HS-5 (cell line): Measurements from ENCODE around the gene DIP2C.
"Not testable (repeated sequence)": the region's sequence is repeated elsewhere in the genome, so short reads cannot be mapped to it uniquely, and the experiment has no call there.

Experiments
- DNase-seq: peaks from one replicate; pipeline ENCODE4 v3.0.0-alpha.2; 2012; ENCODE audit warnings: low read depth

Gene DIP2C

GRCh38 chr10:596131-596530 lies 93.3 kb downstream of the DIP2C start:
- DNase-seq = not testable (repeated sequence)

GRCh38 chr10:595473-595872 lies 94.0 kb downstream of the DIP2C start:
- DNase-seq = no peak

DNA sequence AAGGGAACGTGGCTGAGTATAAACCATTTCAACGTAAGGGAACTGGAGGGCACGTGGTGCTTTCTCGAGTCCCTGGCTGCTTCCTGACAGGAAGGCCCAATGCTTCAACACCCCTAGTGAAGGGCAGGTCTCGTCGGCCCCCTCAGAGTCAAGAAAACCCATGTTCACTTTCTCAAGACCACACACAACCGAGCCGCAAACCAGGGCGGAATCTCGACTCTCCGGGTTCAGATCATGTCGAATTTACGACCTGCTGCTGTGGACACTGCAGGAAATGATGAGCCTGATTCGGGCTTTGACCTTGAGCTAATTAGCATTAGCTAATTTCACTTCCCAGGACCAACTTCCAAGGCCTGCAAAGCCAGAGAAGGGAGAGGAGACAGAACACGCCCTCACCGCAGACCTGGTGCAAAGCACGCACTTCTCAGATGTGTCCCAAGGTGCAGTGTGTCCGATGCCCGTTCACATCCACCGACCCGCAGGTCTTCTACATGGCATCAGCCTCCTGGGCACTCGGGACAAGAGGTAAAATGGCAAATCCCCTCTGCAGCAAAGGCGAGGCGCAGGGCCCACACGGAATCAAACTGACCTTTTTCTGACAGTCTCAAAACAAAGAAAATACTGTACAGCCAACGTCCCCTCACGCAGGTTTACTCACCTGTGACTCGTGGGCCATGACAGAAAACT lies 94.7 kb downstream of the DIP2C start:
- no peak for DNase-seq

- no peak for DNase-seq
These were observed 95.5 kb downstream of the DIP2C start for GRCh38 chr10:593901-594457.

GRCh38 chr10:593421-593820 lies 96.0 kb downstream of the DIP2C start:
- no peak for DNase-seq

DNA sequence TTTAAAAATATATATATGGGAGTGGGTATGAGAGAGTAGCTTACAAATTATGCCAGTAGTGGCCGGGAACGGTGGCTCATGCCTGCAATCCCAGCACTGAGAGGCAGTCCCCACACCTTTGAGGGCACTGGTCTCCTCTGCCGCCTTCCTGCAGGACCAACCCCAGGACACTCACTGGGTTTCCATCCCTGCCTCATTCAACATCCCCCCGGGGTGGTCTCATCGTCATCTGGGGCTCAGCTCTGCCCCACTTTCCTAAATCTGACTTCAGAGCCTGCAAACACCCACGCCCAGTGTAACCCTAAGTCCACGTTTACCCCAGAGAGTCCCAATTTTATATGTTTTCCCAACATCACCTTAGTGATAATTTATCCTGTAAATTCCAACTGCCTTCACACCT lies 96.5 kb downstream of the DIP2C start:
- no peak for DNase-seq

DNA sequence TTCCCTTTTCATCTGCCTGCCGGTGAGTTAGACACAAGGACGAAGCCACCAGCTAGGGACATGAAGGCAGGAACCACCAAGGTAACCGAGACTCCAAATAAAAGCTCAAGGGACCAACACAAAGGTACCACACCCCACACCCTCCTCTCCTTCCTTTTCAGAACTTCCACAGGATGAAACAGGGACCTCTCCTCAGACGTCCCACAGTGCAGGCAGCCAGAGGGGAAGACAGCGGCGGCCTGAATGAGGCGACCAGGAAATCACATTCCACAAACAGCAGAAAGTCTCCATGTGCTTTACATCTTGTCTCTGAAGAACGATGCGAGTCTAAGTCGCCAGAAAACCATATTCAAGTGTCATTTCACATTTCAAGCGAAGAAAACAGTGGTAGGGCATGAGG lies 97.8 kb downstream of the DIP2C start:
- no peak for DNase-seq

GRCh38 chr10:590721-591120 lies 98.7 kb downstream of the DIP2C start:
- no peak for DNase-seq

GRCh38 chr10:589961-590680 lies 99.3 kb downstream of the DIP2C start:
- no peak for DNase-seq

GRCh38 chr10:588246-589165 lies 101.0 kb downstream of the DIP2C start:
- no peak for DNase-seq

GRCh38 chr10:586716-587115 lies 102.8 kb downstream of the DIP2C start:
- no peak for DNase-seq

GRCh38 chr10:586151-586550 lies 103.3 kb downstream of the DIP2C start:
- no peak for DNase-seq

DNA sequence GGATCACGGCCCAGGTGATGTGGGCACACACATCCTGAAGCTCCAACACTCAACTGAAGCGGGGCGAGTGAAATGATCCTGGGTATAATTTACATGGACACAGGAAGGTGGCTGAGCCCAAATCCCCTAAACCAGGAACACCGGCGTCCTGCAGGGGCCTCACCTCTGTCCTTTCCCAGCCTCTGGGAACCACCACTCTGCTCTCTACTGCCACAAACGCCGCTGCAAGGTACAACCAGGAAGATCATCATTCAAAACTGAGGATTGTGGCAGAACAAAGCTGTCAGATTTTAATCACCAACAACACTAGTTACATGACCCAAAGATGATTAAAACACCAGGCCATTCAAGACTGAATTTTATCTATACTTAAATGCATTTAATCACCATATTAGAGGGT lies 104.0 kb downstream of the DIP2C start:
- DNase-seq = no peak

DNA sequence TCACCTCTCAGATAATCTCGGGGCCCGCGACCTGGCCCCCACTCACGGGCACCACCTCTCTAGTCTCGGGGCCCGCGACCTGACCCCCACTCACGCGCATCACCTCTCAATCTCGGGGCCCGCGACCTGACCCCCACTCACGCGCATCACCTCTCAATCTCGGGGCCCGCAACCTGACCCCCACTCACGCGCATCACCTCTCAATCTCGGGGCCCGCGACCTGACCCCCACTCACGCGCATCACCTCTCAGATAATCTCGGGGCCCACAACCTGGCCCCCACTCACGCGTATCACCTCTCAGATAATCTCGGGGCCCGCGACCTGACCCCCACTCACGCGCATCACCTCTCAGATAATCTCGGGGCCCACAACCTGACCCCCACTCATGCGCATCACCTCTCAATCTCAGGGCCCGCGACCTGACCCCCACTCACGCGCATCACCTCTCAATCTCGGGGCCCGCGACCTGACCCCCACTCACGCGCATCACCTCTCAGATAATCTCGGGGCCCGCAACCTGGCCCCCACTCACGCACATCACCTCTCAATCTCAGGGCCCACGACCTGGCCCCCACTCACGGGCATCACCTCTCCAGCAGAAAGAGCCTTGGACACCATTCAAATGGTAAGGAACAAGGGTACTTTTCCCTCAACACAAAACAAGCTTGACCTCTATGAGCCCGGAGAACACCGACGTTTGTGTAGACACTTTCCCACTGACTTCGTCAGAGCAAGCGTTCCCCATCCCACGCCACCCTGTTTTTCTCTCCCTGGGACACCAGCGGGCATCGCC lies 104.8 kb downstream of the DIP2C start:
- not testable (repeated sequence) for DNase-seq

- DNase-seq = no peak
These were observed 106.0 kb downstream of the DIP2C start for GRCh38 chr10:583433-583832.

GRCh38 chr10:581776-582330 lies 107.6 kb downstream of the DIP2C start:
- DNase-seq = no peak

DNA sequence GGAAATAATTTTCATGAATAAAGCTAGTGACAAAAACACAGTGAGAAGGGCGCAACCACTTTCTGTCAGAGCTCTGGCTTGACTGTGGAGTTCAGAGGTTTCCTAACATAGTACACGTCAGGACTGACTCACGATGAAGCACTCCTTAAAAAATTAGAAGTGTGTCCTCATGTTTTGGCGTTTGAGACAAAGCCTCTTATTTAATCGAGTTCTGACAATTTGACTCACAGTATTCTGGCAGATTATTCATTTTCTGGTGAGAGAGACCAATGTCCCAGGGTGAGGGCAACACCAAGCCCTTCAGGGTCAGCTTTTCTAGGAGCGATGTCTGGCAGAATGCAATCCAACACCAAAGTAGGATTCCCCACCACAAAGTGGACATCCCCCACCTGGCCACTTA lies 108.7 kb downstream of the DIP2C start:
- DNase-seq = peak; percentile 61

GRCh38 chr10:576130-576465 lies 113.4 kb downstream of the DIP2C start:
- no peak for DNase-seq

DNA sequence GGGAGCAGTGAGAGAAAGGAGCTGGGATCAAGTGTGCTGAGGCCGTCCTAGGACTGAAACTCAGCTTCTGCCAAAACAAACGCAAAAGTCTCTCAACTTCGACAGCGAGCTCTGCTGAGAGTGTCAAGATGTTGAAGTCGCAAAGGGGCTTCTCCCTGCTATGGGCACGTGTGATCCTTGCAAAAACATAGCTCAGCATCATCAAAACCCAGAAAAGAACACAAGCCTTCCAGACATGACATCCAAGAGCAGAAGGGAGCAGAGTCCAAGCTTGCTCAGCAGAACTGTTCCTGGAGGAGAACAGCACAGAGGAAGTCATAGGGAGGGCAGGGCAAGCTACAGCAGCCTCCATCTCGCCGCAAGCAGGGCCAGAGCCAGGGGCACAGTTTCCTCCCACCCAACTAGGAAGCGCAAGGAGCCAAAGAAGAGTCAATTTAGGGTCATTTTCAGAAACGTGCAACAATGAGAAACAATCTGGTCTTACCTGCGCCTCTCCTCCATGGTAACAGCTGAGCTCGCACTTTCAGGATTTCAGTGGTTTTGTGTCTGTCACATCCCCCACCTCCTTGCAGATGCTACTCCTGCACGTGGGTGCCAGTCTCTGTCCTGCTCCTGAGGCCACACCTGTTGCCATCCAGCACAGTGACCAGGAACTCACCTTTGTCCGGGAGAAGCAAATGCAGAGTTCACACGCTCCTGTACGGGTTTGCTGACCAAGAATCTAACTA lies 113.9 kb downstream of the DIP2C start:
- DNase-seq = no peak

DNA sequence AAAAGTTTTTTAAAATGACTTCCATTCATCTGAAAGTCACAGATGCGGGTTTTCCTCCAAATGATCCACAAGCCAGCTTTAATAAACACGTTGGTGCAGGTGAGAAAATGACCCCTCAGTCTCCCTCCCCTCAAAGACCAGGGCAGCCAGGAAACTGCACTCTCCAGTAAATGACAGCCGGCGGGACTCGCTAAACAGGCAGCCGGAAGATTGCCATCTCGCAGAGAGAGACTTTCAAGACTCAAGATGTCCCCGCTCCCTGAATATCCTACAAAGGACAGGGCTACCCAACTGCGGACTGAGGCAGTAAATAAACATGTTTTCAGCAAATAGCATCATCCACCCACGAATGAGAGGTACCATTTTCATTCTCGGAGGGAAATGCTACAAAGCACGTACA lies 116.8 kb downstream of the DIP2C start:
- no peak for DNase-seq
